K562 (cell line): ENCODE data around the gene SELENOT. TPM values are rescaled to one million over a fixed set of nuclear protein-coding genes. Genes with fewer than 3 reads are reported as not detected.
"Not testable (repeated sequence)": the region's sequence is repeated elsewhere in the genome, so short reads cannot be mapped to it uniquely, and the experiment has no call there.

Source experiments
- ATAC-seq: fragments of 200-7000 bp; cut with Tn5 transposase; 3 replicates; pipeline ENCODE4 v1.9.1; 2020; ENCODE audit warnings: moderate library complexity
- BruUV-seq: library from RNA; stranded (reverse); fragments of 400-500 nt; replicated peaks from 2 replicates; lab custom pipeline; 2021; lab: Mats Ljungman, UMichigan
- CTCF ChIA-PET: fragments of 300-600 bp; formaldehyde crosslinking; extraction: SDS; loops from one replicate; lab custom pipeline; 2021; ENCODE audit warnings: low intra/inter-chr PET ratio; lab: Yijun Ruan, JAX
- POLR2A ChIA-PET: fragments of 300-600, 350-650 bp; sonication (Branson Sonifier 250); formaldehyde crosslinking; extraction: SDS; loops from one replicate; lab custom pipeline; 2021; ENCODE audit warnings: antibody characterized with exemption, inconsistent platforms; lab: Yijun Ruan, JAX
- DNase-seq, 4 experiments: peaks; one replicate each; pipeline versions ENCODE4 v3.0.0 to v3.0.0-alpha.2; 2011 to 2018; ENCODE audit warnings: low spot score in 3 of 4, mixed read lengths in 3 of 4; ENCODE audit errors: extremely low read depth in 1 of 4
- FAIRE-seq: peaks from 2 replicates; lab custom pipeline; 2011; peaks lifted over from hg19 to GRCh38; lab: Jason Lieb, UNC
- H2AFZ ChIP-seq: 2 replicates; pipeline ENCODE4 v1.6.0; 2011; ENCODE audit warnings: low read depth, low read length, control low read depth, inconsistent platforms
- H3K27ac ChIP-seq: fragments of 200-600 bp; 3 replicates; pipeline ENCODE4 v1.8.0; 2011; ENCODE audit warnings: low read depth, mild to moderate bottlenecking, control low read depth, inconsistent platforms, low read length, moderate library complexity, mixed read lengths; ENCODE audit errors: extremely low read depth
- H3K27me3 ChIP-seq, 2 experiments: fragments of 300-600 bp in 1 of 2; 2 replicates in 1 of 2; 3 replicates in 1 of 2; pipeline versions ENCODE4 v1.6.0 to v1.8.0; 2011; ENCODE audit warnings: inconsistent platforms in 2 of 2, low read length in 2 of 2, mild to moderate bottlenecking in 1 of 2, mixed read lengths in 1 of 2, moderate library complexity in 1 of 2; ENCODE audit not compliant: control insufficient read depth in 2 of 2, insufficient read depth in 2 of 2
- H3K36me3 ChIP-seq: fragments of 300-600 bp; 3 replicates; pipeline ENCODE4 v1.8.0; 2011; ENCODE audit warnings: mild to moderate bottlenecking, low read length, inconsistent platforms; ENCODE audit not compliant: control insufficient read depth, insufficient read depth
- H3K4me1 ChIP-seq, 2 experiments: fragments of 200-600 bp in 1 of 2; replicated peaks in 1 of 2; 2 replicates in 1 of 2; 3 replicates in 1 of 2; pipeline versions ENCODE4 v1.5.1 to v1.8.0; 2011; ENCODE audit warnings: inconsistent platforms in 2 of 2, low read length in 2 of 2, mild to moderate bottlenecking in 1 of 2, mixed read lengths in 1 of 2, moderate library complexity in 1 of 2; ENCODE audit not compliant: control insufficient read depth in 2 of 2, insufficient read depth in 2 of 2
- H3K4me2 ChIP-seq: 2 replicates; pipeline ENCODE4 v1.6.1; 2011; ENCODE audit warnings: low read length, control low read depth, inconsistent platforms, mixed read lengths; ENCODE audit not compliant: insufficient read depth
- H3K4me3 ChIP-seq: fragments of 200-600 bp; sonication (generic), shearing (Covaris generic); 2 replicates; pipeline ENCODE4 v1.5.1; 2016; ENCODE audit warnings: control low read depth, inconsistent platforms
- H3K79me2 ChIP-seq: fragments of 200-600 bp; 3 replicates; pipeline ENCODE4 v1.8.0; 2011; ENCODE audit warnings: low read length, inconsistent platforms; ENCODE audit not compliant: control insufficient read depth, insufficient read depth
- H3K9ac ChIP-seq, 2 experiments: 2 replicates each; pipeline versions ENCODE4 v1.6.0 to v1.6.1; 2011; ENCODE audit warnings: low read depth in 2 of 2, low read length in 2 of 2, control low read depth in 1 of 2, inconsistent platforms in 1 of 2, mild to moderate bottlenecking in 1 of 2, mixed read lengths in 1 of 2; ENCODE audit not compliant: insufficient read depth in 1 of 2
- H3K9me1 ChIP-seq: one replicate; pipeline ENCODE4 v1.6.0; 2011; ENCODE audit warnings: inconsistent platforms, mild to moderate bottlenecking, low read length, moderate library complexity; ENCODE audit not compliant: control insufficient read depth, insufficient read depth
- H3K9me3 ChIP-seq: replicated peaks from 2 replicates; pipeline ENCODE4 v1.5.1; 2011; ENCODE audit warnings: low read depth, low read length, inconsistent platforms; ENCODE audit not compliant: control insufficient read depth, insufficient read depth
- H4K20me1 ChIP-seq: replicated peaks from 2 replicates; pipeline ENCODE4 v1.6.1; 2011; ENCODE audit warnings: low read length, inconsistent platforms, mixed read lengths; ENCODE audit not compliant: control insufficient read depth, insufficient read depth
- ARNT ChIP-seq, 2 experiments: fragments of 450-650 bp; IDR thresholded peaks; 2 replicates each; pipeline ENCODE4 v1.6.1; 2016; ENCODE audit warnings: mild to moderate bottlenecking in 1 of 2
- BCOR ChIP-seq: fragments of 450-650 bp; IDR thresholded peaks from 2 replicates; pipeline ENCODE4 v1.6.1; 2016
- ETV6 ChIP-seq, 3 experiments: fragments of 150-350 bp in 1 of 3; sonication (generic) in 1 of 3; formaldehyde crosslinking in 1 of 3; IDR thresholded peaks; 2 replicates each; pipeline versions ENCODE4 v1.6.1 to v1.8.0; 2014 to 2022; ENCODE audit warnings: borderline replicate concordance in 2 of 3, low read depth in 2 of 3, antibody characterized with exemption in 1 of 3, low read length in 1 of 3, mild to moderate bottlenecking in 1 of 3, missing genetic modification reagents in 1 of 3
- GTF2E2 ChIP-seq: fragments of 200-800 bp; sonication (Bioruptor generic); IDR thresholded peaks from 2 replicates; pipeline ENCODE4 v1.6.1; 2016; ENCODE audit warnings: missing genetic modification characterization, missing compliant biosample characterization
- HDAC2 ChIP-seq: fragments of 450-650 bp; IDR thresholded peaks from 2 replicates; pipeline ENCODE4 v1.6.1; 2016; ENCODE audit warnings: mild to moderate bottlenecking
- MLLT1 ChIP-seq, 2 experiments: fragments of 450-650 bp; IDR thresholded peaks; 2 replicates each; pipeline ENCODE4 v1.6.1; 2016
- NBN ChIP-seq: fragments of 450-650 bp; IDR thresholded peaks from 2 replicates; pipeline ENCODE4 v1.6.1; 2016; ENCODE audit warnings: low read depth, mild to moderate bottlenecking
- PKNOX1 ChIP-seq: fragments of 450-650 bp; IDR thresholded peaks from 2 replicates; pipeline ENCODE4 v1.6.1; 2016
- POLR2H ChIP-seq: IDR thresholded peaks from 2 replicates; pipeline ENCODE4 v1.6.1; 2016; ENCODE audit warnings: missing genetic modification characterization, low read depth, mild to moderate bottlenecking, control low read depth, missing compliant biosample characterization, moderate library complexity
- TAF9B ChIP-seq: fragments of 450-650 bp; IDR thresholded peaks from 2 replicates; pipeline ENCODE4 v1.6.1; 2018; ENCODE audit warnings: mild to moderate bottlenecking; ENCODE audit not compliant: partially characterized antibody
- TRIM24 ChIP-seq, 2 experiments: fragments of 450-650 bp; IDR thresholded peaks; 2 replicates each; pipeline ENCODE4 v1.6.1; 2016
- ZEB2 ChIP-seq: fragments of 450-650 bp; IDR thresholded peaks from 2 replicates; pipeline ENCODE4 v1.6.1; 2016
- WGBS: fragments of 100-300 bp; shearing (Covaris generic); methylation state at CpG from one replicate; pipeline ENCODE4 v1.1.6; 2016; ENCODE audit warnings: low coverage, mixed read lengths; ENCODE audit not compliant: insufficient coverage; ENCODE audit errors: missing lambda C conversion rate; 5-methylcytosine and 5-hydroxymethylcytosine counted together
- in situ Hi-C: fragments of 300-500 bp; cut with MboI; formaldehyde crosslinking; loops from 4 replicates; pipeline ENCODE4 v1.15.0; 2018; ENCODE audit warnings: inconsistent platforms, mixed read lengths
- intact Hi-C: fragments of 100-400 bp; cut with micrococcal nuclease; formaldehyde crosslinking; loops from 2 replicates; pipeline ENCODE4 v1.14.2; 2022
- polyA plus RNA-seq, 8 experiments: library from polyadenylated mRNA; depleted of rRNA in 4 of 8; stranded (reverse) in 5 of 8; unstranded in 3 of 8; fragments of >200 nt; fragmentation: Nextera tagmentation in 2 of 8; fragmentation: Illumina TruSeq in 1 of 8; extraction: Ambion mirVana in 2 of 8; extraction: Trizol in 1 of 8; gene quantifications; 2 replicates each; pipeline versions ENCODE4 v1.2.1 to v1.2.3, GENCODE V29; 2011 to 2014; ENCODE audit warnings: inconsistent platforms in 1 of 8, missing spikeins in 1 of 8
- total RNA-seq, 7 experiments: library from RNA; depleted of rRNA in 6 of 7; stranded (reverse); fragments of >200 nt in 6 of 7; fragmentation: Illumina TruSeq in 2 of 7; extraction: Trizol in 2 of 7; gene quantifications; 2 replicates each; pipeline versions ENCODE4 v1.2.1 to v1.2.3, GENCODE V29; 2011 to 2021; ENCODE audit warnings: low replicate concordance in 1 of 7

Gene SELENOT
- total and polyA plus RNA-seq, 9 of the 15 experiments (the other 6 are each of a cell fraction or from before 2014, with no cell fraction given): 33.0 to 411 (median 91.9) TPM

- under 1% methylated on average over 11 of the region's 13 CpGs for WGBS
- BruUV-seq: TSS peak; percentile 42
- H2AFZ ChIP-seq: peak overlapping the region; percentile 34; the same call in 1 of the 2 replicates
- H4K20me1 ChIP-seq; H3K36me3 ChIP-seq; H3K27me3 ChIP-seq; CTCF ChIA-PET; H3K9me1 ChIP-seq; in situ Hi-C loops; H3K9me3 ChIP-seq; TF ChIP-seq ETV6 (CRISPR knock-in tag; IDR thresholded peaks at IDR 0.05; ENCODE audit: borderline replicate concordance): not testable (repeated sequence)
- H3K27ac ChIP-seq: peak overlapping the region; percentile 79
- ATAC-seq (peak; percentile 15), DNase-seq (peak; percentile 27 to 82 (median 40)), FAIRE-seq (peak; percentile 89)
- peaks cover 97% of the 10 kb centered on the region for H3K79me2 ChIP-seq
- POLR2A ChIA-PET: interaction anchor here (0.7 kb wide), 1 partner anchor 335 kb away, joined by 3 read pairs; no protein-coding TSS in a partner anchor
- peak overlapping the region; percentile 65 to 80; a peak in 3 of 4 replicates for H3K9ac ChIP-seq
- peaks cover 12 to 35% of the 10 kb centered on the region in 2 experiments for H3K4me1 ChIP-seq
- peak overlapping the region; percentile 94 for H3K4me3 ChIP-seq
- H3K4me2 ChIP-seq: peak overlapping the region; percentile 75
- intact Hi-C loops: loop anchor here (1.0 to 10.0 kb wide), 4 partner anchors 56 to 1674 kb away; partner anchors contain the start of gene ERICH6
- TF ChIP-seq ARNT (IDR thresholded peaks at IDR 0.05) (0 out of 4 replicates have a peak, but pooled peaks of 1 of the 2 experiments have one; percentile 56), NBN (peak; percentile 91), GTF2E2 (tag) (0 out of 2 replicates have a peak, but pooled peaks have one; percentile 2), TAF9B (peak; percentile 67), TRIM24 (IDR thresholded peaks at IDR 0.05) (peak; percentile 47 to 64; a peak in 2 of 4 replicates), POLR2H (tag) (peak; percentile 44; the same call in 1 of the 2 replicates), BCOR (peak; percentile 67), ZEB2 (peak; percentile 65), ETV6 (IDR thresholded peaks at IDR 0.05; ENCODE audit: borderline replicate concordance in 1 of 2, low read depth in 2 of 2, low read length in 1 of 2) (0 out of 4 replicates have a peak, but pooled peaks have one; percentile 15 to 56), PKNOX1 (peak; percentile 91), HDAC2 (peak; percentile 78), MLLT1 (IDR thresholded peaks at IDR 0.05) (peak in 1 of 2 experiments; percentile 87; a peak in 2 of 4 replicates)
Measured at GRCh38 chr3:150600647-150601530, 2.2 kb upstream of the SELENOT start.
